Gastrocnemius medialis (tissue), 4 donors: Measurements from ENCODE around the gene PPP2R3C. TPM values are rescaled to one million over a fixed set of nuclear protein-coding genes. Genes with fewer than 3 reads are reported as not detected.
"Not testable (repeated sequence)": the region's sequence is repeated elsewhere in the genome, so short reads cannot be mapped to it uniquely, and the experiment has no call there.

Experiments used
- ATAC-seq, 2 donors: fragments of 150-250 bp; one replicate each; pipeline ENCODE4 v1.9.1; 2016
- DNase-seq, 2 donors: peaks; one replicate each; pipeline ENCODE4 v3.0.0-alpha.2; 2019
- H3K27ac ChIP-seq, 4 donors: fragments of 200-600 bp; sonication (generic); 1 replicate in 1 of 4; 2 replicates in 3 of 4; pipeline ENCODE4 v1.5.1; 2016 to 2018; ENCODE audit warnings: mild to moderate bottlenecking in 2 of 4, moderate library complexity in 1 of 4
- H3K27me3 ChIP-seq, 3 donors: fragments of 200-600 bp; sonication (generic) in 2 of 3; 1 replicate in 1 of 3; 2 replicates in 2 of 3; pipeline versions ENCODE4 v1.5.1 to v1.6.0; 2016 to 2019; ENCODE audit warnings: mild to moderate bottlenecking in 1 of 3, moderate library complexity in 1 of 3
- H3K36me3 ChIP-seq, 2 donors: fragments of 200-600 bp; sonication (generic) in 1 of 2; one replicate each; pipeline ENCODE4 v1.5.1; 2017 to 2018
- H3K4me1 ChIP-seq, 2 donors: fragments of 200-600 bp; sonication (generic) in 1 of 2; one replicate each; pipeline ENCODE4 v1.5.1; 2016 to 2017; ENCODE audit warnings: mild to moderate bottlenecking in 2 of 2
- H3K4me3 ChIP-seq, 4 donors: fragments of 200-600 bp; sonication (generic) in 3 of 4; 1 replicate in 1 of 4; 2 replicates in 3 of 4; pipeline ENCODE4 v1.5.1; 2016 to 2019; ENCODE audit warnings: mild to moderate bottlenecking in 2 of 4
- H3K9me3 ChIP-seq, 3 donors: fragments of 200-600 bp; sonication (generic) in 2 of 3; 1 replicate in 1 of 3; 2 replicates in 2 of 3; pipeline ENCODE4 v1.5.1; 2016 to 2019
- CTCF ChIP-seq, 5 experiments: fragments of 450-650 bp in 3 of 5; fragments of 200-600 bp in 2 of 5; sonication (generic) in 2 of 5; IDR thresholded peaks in 4 of 5; conservative IDR thresholded peaks in 1 of 5; 1 replicate in 4 of 5; 2 replicates in 1 of 5; pipeline ENCODE4 v1.5.1; 2016 to 2019; ENCODE audit warnings: antibody characterized with exemption in 5 of 5, mild to moderate bottlenecking in 3 of 5, moderate library complexity in 3 of 5
- POLR2A ChIP-seq, 2 donors: fragments of 450-650 bp; IDR thresholded peaks; one replicate each; pipeline ENCODE4 v1.6.1; 2017; ENCODE audit warnings: antibody characterized with exemption in 2 of 2, mild to moderate bottlenecking in 2 of 2, moderate library complexity in 2 of 2
- in situ Hi-C, 4 donors: fragments of 200-750 bp; cut with MboI; loops; one replicate each; pipeline versions ENCODE4 v1.15.0 to v1.8.0; 2017; ENCODE audit warnings: low sequenced_read_pairs in 4 of 4
- intact Hi-C: fragments of 100-400 bp; cut with DNase I; formaldehyde crosslinking; loops from one replicate; pipeline ENCODE4 v1.15.1; 2023; ENCODE audit warnings: low total_unique reads
- total RNA-seq, 4 donors: library from RNA; depleted of rRNA; stranded (reverse); fragments of >200 nt; gene quantifications; one replicate each; pipeline versions ENCODE4 v1.1.0 to v1.2.3, GENCODE V29; 2016

The PPP2R3C gene
- total RNA-seq, 4 donors from 2014 or later, result 27.9 to 59.4 (median 33.2) TPM

- no peak for TF ChIP-seq POLR2A (IDR thresholded peaks at IDR 0.05)
- TF ChIP-seq CTCF (IDR thresholded peaks at IDR 0.05 in 4 of 5, conservative IDR thresholded peaks at IDR 0.05 in 1 of 5), result no peak
- H3K36me3 ChIP-seq, result peaks cover 0 to 32% of the 10 kb centered on the region in 2 donors
- H3K27me3 ChIP-seq, result no peaks in the 10 kb centered on the region
- no peaks in the 10 kb centered on the region for H3K9me3 ChIP-seq
- DNase-seq (no peak), ATAC-seq (no peak)
- in situ Hi-C loops (no loop called here), intact Hi-C loops (no loop called here)
- no peaks in the 10 kb centered on the region for H3K4me1 ChIP-seq
- no peak overlapping the region for H3K4me3 ChIP-seq
- no peak overlapping the region for H3K27ac ChIP-seq
Observed at GRCh38 chr14:35073486-35073885, 48.3 kb downstream of the PPP2R3C start.

- Histone ChIP-seq H3K36me3 (peaks cover 0 to 23% of the 10 kb centered on the region in 2 donors), H3K27me3 (no peaks in the 10 kb centered on the region), H3K27ac (no peak overlapping the region), H3K4me3 (no peak overlapping the region), H3K4me1 (no peaks in the 10 kb centered on the region), H3K9me3 (no peaks in the 10 kb centered on the region)
- DNase-seq (no peak), ATAC-seq (no peak)
- no peak for TF ChIP-seq CTCF (IDR thresholded peaks at IDR 0.05 in 4 of 5, conservative IDR thresholded peaks at IDR 0.05 in 1 of 5)
- TF ChIP-seq POLR2A (IDR thresholded peaks at IDR 0.05), result no peak
- in situ Hi-C loops, result no loop called here
- intact Hi-C loops, result no loop called here
Observed at GRCh38 chr14:35072226-35072625, 49.6 kb downstream of the PPP2R3C start.

- Histone ChIP-seq H3K4me1 (no peaks in the 10 kb centered on the region), H3K27ac (no peak overlapping the region), H3K9me3 (no peaks in the 10 kb centered on the region), H3K27me3 (no peaks in the 10 kb centered on the region), H3K4me3 (no peak overlapping the region), H3K36me3 (peaks cover 0 to 20% of the 10 kb centered on the region in 2 donors)
- in situ Hi-C loops (no loop called here), intact Hi-C loops (no loop called here)
- ATAC-seq (no peak), DNase-seq (no peak)
- TF ChIP-seq POLR2A (IDR thresholded peaks at IDR 0.05), result no peak
- no peak for TF ChIP-seq CTCF (IDR thresholded peaks at IDR 0.05 in 4 of 5, conservative IDR thresholded peaks at IDR 0.05 in 1 of 5)
Observed at GRCh38 chr14:35068238-35069012, 53.4 kb downstream of the PPP2R3C start.

GRCh38 chr14:35065731-35066130 lies 56.1 kb downstream of the PPP2R3C start:
- H3K27me3 ChIP-seq, H3K9me3 ChIP-seq, ATAC-seq, H3K27ac ChIP-seq, DNase-seq, H3K4me1 ChIP-seq, intact Hi-C loops, in situ Hi-C loops, H3K4me3 ChIP-seq: not testable (repeated sequence)
- peaks cover 0 to 12% of the 10 kb centered on the region in 2 donors for H3K36me3 ChIP-seq

- DNase-seq (peak in 1 of 2 donors; percentile 25), ATAC-seq (peak; percentile 56 to 70)
- intact Hi-C loops, H3K4me3 ChIP-seq, H3K36me3 ChIP-seq, H3K9me3 ChIP-seq, in situ Hi-C loops, H3K27me3 ChIP-seq: not testable (repeated sequence)
- Histone ChIP-seq H3K27ac (peak overlapping the region; percentile 21 to 62 (median 50)), H3K4me1 (peaks cover 18 to 23% of the 10 kb centered on the region in 2 donors)
Observed at GRCh38 chr14:35061113-35061791, 60.5 kb downstream of the PPP2R3C start.
